HG03103 (cell line): ENCODE measurements around the gene H1-8.
"Not testable (repeated sequence)": the region's sequence is repeated elsewhere in the genome, so short reads cannot be mapped to it uniquely, and the experiment has no call there.

Source experiments
- ATAC-seq: cut with Tn5 transposase; IDR thresholded peaks from one replicate; pipeline ENCODE4 v1.9.1; 2021; ENCODE audit warnings: low read depth; ENCODE audit not compliant: unreplicated experiment

H1-8 gene

DNA sequence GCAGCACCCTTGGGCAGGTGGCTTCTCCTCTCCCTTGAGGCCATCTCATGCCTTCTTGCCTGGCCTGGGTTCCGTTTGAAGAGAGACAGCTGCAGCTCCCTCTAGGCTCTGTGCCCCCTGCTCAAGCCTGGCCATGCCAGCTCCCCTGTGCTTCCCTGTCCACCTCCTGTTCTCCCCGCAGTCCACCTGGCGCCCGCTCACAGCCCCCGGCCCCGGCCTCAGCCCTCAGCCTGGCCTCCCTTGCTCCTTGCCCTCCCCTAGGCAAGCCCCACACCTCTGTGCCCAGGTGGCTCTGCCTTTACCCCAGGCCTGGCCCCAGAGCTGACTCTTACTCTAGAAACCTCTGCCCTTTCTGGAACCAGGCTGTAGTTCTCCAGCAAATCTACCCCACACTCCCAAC is 28.4 kb upstream of the H1-8 start:
- no peak for ATAC-seq

DNA sequence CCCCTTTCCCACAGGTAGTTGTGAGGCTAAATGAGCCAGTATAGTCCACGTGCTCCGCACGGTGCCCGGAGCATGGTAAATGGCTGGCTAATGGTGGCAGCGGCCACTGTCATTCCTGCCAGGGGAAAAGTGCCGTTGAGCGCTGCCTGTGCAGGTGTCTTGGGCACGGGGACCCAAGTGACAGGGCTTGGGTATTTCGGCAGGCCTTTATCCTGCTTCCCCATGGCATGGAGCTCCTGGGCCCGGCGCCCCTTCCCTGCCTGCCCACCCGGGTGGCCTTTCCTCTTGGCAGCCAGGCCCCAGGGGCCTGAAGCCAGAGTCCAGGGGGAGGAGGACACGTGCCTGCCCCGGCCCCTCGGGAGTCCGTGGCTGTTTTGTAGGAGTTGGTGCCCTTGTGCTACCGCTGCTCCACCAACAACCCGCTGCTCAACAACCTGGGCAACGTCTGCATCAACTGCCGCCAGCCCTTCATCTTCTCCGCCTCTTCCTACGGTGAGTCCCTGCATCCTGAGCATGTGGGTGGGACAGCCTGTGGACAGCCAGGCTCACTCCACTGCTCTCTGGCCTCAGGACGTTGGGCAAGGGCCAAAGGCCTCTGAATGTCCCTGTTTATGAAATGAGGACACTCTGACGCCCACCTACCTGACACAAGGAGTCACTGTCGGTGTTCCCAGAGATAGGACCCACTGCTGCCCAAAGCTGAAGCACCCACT is 27.7 kb upstream of the H1-8 start:
- ATAC-seq: not testable (repeated sequence)

DNA sequence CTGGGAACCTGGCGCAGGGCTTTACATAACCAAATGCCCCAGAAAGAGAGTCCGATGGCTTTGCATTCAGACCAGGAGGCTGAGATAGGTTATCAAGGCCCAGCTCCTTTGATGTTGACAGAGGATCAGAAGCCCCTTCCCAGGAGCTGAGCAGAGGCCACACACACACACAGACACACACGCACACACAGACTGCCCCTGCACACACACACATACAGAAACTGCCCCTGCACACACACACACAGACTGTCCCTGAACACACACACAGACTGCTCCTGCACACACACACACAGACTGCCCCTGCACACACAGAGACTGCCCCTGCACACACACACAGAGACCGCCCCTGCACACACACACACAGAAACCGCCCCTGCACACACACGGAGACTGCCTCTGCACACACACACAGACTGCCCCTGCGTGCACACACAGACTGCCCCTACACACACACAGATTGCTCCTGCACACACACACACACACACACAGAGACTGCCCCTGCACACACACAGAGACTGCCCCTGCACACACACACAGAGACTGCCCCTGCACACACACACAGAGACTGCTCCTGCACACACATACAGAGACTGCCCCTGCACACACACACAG is 27.0 kb upstream of the H1-8 start:
- not testable (repeated sequence) for ATAC-seq

DNA sequence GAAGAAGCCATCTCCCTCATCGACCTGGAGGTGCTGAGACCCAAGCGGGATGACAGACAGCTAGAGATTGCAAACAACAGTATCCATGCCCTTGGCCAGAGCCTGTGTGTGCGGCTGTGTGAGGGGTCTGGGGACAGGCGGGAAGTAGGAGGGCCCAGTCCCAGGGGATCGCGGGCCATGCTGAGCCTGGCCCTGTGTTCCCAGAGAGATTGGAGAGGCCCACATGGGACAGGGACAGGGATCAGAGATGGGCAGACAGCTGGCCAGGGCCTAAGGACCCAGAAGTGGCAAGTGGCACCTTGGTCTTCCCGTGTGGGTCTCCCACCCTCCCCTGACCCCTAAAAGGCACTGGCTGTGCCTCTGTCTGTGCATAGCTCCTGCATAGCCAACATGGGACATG is 25.5 kb upstream of the H1-8 start:
- ATAC-seq: no peak

DNA sequence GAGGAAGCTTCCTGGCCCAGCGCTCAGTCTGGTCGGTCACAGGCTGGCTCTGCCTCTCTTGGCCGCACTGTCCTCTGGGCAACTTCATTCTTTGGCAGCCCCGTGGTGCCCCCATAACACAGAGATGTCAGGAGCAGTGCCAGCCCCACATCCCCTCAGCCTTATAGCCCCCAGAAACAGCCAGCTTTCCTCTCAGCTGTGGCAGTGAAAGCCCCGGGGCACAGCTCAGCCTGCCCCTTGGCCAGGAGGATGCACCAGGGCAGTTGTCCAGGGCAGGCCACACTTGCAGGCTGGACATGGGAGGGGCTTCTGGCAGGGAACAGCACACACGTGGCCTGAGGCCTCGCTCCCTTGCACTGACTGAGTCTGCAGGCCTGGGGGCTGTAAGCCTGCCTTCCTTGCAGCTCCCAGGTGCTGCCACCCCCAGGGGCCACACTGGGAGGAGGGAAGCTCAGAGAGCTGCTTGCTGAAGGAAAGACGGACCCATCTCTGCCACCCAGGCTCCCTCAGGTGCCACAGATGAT is 24.9 kb upstream of the H1-8 start:
- ATAC-seq: no peak

DNA sequence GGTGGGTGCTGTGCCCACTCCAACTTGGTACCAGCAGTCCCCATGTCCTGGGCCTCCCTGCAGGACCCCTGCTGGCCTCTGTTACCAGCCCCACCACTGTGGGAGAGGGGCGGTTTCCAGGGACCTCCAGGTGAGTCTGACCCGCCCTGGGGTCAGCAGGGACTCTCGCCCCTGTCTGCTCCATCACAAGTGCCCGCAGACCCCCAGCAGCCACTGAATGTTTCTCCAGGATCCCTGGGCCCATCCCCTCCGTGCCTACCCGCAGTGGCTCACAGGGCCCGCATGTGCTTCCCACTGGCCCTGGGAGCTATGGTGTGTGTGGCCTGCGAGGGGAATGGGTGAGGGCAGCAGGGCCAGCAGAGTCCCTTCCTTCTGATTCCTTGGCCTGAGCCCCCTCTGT is 24.4 kb upstream of the H1-8 start:
- ATAC-seq: no peak

DNA sequence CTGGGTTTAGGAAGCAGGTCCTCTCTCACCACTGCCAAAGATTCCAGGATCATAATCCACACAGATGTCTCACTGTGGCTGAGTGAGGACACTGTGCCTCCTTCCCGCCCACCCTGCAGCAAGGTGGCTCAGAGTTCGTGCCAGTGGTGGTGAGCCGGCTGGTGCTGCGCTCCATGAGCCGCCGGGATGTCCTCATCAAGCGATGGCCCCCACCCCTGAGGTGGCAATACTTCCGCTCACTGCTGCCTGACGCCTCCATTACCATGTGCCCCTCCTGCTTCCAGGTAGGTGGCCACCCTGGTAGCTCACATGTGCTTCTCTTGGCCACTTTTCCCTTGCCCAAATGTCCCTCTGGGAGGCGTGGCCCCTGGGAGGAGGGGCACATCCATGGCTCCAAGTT is 23.5 kb upstream of the H1-8 start:
- no peak for ATAC-seq

DNA sequence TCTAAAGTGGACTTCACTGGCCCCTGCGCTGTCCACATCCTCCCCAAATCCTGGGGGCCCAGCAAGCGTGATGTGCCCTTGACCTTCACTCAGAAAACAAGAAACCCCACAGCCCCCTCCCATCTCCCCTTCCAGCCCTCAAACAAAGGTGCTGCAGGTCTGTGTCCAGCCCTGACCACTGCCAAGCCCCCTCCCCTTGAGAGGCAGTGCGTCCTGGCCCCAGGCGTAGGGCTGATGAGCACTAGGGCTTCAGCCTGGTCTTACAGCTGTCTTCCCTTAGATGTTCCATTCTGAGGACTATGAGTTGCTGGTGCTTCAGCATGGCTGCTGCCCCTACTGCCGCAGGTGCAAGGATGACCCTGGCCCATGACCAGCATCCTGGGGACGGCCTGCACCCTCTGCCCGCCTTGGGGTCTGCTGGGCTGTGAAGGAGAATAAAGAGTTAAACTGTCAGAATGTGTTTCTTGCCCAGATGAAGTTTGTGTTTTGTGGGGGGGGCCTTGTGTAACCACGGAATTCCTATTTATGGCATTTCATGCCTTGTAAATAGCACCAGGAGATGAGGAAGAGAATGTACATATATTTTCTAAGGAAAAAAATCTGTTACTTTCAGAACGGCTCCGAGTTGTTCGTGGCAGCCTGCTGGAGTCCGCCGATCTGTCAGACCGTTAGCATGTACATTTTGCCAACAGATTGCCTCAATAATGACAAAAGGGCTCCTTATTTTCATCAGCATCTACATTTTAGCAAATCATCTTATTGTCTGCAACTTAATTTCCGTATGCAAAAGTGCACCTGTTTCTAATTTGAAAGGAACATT is 22.9 kb upstream of the H1-8 start:
- no peak for ATAC-seq

DNA sequence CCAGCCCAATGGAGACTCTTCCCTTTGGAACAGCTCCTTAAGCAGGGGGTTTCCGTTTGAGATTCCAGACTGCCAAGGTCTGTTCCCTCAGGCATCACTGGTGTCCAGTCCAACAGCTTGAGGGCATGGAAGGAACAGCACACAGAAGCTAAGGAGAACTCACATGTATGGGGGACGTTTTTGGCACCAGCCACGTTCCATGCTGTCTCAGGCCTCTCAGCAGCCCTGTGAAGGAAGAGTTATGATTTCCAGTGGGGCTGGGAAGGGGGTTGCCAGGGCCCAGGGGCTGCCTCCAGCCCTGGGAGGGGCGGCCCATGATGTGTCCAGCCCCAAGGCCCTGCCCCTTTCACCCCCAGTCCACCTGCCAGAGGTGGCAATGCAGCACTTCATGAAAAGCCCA is 22.0 kb upstream of the H1-8 start:
- ATAC-seq: no peak

DNA sequence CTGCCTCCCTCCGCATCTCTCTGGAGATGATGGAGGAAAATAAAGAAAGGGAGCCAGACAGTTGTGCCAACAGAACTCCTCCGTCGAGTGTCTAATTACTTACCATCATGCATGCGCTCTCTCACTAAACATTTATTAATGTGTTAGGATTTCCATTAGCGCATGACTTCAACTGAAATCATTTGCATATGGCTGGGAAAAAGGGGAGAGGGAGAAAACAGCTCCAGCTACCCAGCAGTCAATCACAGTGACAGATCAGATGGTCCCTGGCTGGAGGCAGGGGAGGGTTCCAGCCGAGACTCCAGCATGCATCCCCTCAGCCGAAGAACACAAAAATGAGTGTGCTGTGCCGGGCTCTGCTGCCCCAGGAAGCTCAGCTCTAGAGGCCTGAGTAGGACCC is 21.4 kb upstream of the H1-8 start:
- ATAC-seq: no peak

DNA sequence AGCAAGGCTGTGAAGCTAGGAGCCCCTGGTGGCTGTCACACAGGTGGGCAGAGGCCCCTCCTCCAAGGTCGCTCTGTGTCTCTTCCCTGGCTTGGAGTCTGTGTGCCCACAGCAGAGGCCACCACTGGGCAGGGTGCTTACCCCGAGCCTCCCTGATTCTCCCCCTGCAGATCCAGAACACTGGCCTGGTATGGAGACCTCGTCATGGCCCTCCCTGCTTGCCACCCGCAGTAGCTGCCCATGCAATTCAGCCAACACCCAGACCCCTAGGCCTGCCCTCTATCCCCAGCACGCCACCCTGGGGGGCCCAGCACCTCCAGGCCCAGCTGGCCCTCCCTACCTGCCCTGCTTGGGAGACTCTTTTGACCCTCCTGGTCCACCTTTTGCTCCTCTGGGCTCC is 20.0 kb upstream of the H1-8 start:
- no peak for ATAC-seq

DNA sequence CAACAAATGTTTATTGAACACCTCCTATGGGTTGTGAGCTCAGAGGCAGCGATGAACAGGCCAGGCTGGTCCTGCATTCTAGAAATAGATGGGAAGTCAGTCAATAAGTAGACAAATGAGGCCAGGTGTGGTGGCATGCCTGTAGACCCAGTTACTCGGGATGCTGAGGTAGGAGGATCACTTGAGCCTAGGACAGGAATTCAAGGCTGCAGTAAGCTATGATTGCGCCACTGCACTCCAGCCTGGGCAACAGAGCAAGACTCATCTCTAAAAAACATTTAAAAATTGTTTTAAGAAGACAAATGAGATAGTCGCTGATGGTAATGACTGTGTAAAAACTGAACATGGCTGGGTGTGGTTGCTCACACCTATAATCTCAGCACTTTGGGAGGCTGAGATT is 18.9 kb upstream of the H1-8 start:
- no peak for ATAC-seq

DNA sequence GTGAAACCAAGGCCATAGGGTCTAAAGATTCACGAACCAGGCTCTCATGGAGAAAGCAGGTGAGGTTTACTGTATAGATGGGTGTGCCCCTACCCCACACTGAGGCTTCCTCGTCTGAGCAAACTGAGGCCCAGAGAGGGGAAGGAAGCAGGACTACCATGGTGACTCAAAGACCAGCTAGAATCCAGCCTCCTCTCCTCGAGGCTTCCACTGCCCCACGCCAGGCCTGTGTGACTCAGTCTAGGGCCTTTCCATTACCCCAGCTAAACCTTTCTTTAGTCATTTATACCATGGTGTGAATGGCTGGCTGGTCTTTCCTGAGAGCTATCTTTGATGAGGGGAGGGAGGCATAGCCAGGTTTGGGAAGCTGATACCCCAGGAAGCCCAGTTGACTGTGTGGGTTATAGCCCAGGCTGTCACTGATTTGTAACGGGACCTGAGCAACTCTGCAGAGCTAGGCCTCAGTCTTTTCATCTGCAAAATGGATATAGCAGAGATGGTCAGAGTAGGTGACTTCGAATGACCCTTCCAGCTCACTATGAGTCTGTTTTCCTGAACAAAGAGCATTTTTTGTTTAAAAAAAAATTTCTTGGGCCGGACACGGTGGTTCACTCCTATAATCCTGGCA is 17.5 kb upstream of the H1-8 start:
- ATAC-seq: no peak

DNA sequence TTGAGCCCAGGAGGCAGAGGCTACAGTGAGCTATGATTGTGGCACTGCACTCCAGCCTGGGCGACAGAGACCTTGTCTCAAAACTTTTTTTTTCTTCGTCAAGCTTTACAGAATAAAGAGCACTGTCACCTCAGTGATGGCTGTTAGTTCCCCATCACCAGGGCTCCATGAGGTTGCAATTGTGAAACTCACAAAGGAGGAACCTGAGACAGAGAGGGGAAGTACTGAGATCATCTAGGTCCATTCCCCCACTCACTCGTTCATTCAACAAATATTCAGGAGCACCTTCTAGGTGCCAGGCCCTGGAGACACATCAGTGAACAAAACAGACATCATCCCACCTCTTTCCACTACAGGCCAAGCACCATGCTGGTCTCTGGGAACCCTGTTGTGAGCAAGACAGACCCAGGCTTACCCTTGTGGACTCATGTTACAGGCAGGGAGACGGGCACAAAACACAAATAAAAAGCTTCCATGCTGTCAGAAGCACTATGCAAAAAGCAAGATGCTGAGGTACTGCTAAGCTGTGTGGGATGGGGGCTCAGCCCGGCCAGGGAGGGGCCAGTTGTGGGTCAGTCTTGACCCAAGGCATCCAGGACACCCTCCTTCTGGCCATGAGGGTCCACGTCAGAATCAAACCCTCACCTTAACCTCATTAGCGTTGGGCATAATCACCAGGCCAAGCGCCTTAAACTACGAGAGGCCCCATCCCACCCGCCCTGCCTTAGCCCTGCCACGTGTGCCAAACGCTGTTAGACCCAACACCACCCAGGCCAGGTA is 16.7 kb upstream of the H1-8 start:
- peak; percentile 93 for ATAC-seq

DNA sequence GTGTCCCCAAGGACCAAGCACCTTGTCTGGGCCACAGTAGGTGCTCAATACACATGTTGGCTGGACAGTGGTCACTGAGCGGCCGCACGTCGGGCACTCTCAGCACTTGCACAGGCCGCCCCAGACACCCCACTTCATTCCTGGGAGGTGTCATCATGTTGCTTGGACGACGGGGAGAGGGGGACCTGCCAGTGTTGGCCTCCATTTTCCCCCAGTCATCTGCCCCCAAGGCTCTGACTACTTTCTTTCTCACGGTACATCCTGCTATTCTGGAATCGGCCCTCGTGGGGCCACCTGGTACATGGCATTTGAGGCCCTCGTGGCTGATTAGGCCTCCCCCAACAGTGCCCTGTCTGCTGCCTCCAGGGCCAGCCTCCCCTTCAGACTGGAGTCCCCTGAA is 15.7 kb upstream of the H1-8 start:
- ATAC-seq: no peak

DNA sequence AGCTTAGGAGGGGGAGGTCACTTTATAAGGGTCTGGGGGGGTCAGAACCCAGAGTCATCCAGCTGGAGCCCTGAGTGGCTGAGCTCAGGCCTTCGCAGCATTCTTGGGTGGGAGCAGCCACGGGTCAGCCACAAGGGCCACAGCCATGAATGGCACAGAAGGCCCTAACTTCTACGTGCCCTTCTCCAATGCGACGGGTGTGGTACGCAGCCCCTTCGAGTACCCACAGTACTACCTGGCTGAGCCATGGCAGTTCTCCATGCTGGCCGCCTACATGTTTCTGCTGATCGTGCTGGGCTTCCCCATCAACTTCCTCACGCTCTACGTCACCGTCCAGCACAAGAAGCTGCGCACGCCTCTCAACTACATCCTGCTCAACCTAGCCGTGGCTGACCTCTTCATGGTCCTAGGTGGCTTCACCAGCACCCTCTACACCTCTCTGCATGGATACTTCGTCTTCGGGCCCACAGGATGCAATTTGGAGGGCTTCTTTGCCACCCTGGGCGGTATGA is 14.3 kb upstream of the H1-8 start, which contains the start of gene RHO:
RHO (plus strand) TSS at position 51 of the 512 bp plus-strand sequence; CDS start at position 146, 95 bp downstream.
- ATAC-seq: no peak

DNA sequence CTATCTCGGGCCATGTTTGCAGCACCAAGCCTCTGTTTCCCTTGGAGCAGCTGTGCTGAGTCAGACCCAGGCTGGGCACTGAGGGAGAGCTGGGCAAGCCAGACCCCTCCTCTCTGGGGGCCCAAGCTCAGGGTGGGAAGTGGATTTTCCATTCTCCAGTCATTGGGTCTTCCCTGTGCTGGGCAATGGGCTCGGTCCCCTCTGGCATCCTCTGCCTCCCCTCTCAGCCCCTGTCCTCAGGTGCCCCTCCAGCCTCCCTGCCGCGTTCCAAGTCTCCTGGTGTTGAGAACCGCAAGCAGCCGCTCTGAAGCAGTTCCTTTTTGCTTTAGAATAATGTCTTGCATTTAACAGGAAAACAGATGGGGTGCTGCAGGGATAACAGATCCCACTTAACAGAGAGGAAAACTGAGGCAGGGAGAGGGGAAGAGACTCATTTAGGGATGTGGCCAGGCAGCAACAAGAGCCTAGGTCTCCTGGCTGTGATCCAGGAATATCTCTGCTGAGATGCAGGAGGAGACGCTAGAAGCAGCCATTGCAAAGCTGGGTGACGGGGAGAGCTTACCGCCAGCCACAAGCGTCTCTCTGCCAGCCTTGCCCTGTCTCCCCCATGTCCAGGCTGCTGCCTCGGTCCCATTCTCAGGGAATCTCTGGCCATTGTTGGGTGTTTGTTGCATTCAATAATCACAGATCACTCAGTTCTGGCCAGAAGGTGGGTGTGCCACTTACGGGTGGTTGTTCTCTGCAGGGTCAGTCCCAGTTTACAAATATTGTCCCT is 13.4 kb upstream of the H1-8 start:
- no peak for ATAC-seq

DNA sequence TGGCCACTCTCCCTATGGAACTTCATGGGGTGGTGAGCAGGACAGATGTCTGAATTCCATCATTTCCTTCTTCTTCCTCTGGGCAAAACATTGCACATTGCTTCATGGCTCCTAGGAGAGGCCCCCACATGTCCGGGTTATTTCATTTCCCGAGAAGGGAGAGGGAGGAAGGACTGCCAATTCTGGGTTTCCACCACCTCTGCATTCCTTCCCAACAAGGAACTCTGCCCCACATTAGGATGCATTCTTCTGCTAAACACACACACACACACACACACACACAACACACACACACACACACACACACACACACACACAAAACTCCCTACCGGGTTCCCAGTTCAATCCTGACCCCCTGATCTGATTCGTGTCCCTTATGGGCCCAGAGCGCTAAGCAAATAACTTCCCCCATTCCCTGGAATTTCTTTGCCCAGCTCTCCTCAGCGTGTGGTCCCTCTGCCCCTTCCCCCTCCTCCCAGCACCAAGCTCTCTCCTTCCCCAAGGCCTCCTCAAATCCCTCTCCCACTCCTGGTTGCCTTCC is 12.7 kb upstream of the H1-8 start:
- no peak for ATAC-seq

DNA sequence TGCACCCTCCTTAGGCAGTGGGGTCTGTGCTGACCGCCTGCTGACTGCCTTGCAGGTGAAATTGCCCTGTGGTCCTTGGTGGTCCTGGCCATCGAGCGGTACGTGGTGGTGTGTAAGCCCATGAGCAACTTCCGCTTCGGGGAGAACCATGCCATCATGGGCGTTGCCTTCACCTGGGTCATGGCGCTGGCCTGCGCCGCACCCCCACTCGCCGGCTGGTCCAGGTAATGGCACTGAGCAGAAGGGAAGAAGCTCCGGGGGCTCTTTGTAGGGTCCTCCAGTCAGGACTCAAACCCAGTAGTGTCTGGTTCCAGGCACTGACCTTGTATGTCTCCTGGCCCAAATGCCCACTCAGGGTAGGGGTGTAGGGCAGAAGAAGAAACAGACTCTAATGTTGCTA is 12.2 kb upstream of the H1-8 start:
- ATAC-seq: no peak
